GM13976 (cell line): Measurements from ENCODE around the gene NT5C2.
"Not testable (repeated sequence)": the region's sequence is repeated elsewhere in the genome, so short reads cannot be mapped to it uniquely, and the experiment has no call there.

Source experiments
- DNase-seq: peaks from one replicate; pipeline ENCODE4 v3.0.0; 2012; ENCODE audit warnings: low spot score
- in situ Hi-C: fragments of 300-500 bp; cut with MboI; formaldehyde crosslinking; loops from one replicate; pipeline ENCODE4 v1.12.0; 2022; ENCODE audit warnings: low sequenced_read_pairs, mixed read lengths, inconsistent platforms; ENCODE audit not compliant: unreplicated experiment
- TF ChIP-seq, protein P1 (sequence below): IDR thresholded peaks from 2 replicates; pipeline ENCODE4 v1.5.1; 2012; ENCODE audit warnings: borderline replicate concordance, mild to moderate bottlenecking; ENCODE audit not compliant: insufficient read depth; ENCODE audit errors: extremely low read depth, missing control alignments, control extremely low read depth

NT5C2 gene

GRCh38 chr10:103207141-103207540 lies 14.1 kb upstream of the NT5C2 start:
- no peak for DNase-seq
- in situ Hi-C loops = no loop called here
- TF ChIP-seq, protein P1, sequence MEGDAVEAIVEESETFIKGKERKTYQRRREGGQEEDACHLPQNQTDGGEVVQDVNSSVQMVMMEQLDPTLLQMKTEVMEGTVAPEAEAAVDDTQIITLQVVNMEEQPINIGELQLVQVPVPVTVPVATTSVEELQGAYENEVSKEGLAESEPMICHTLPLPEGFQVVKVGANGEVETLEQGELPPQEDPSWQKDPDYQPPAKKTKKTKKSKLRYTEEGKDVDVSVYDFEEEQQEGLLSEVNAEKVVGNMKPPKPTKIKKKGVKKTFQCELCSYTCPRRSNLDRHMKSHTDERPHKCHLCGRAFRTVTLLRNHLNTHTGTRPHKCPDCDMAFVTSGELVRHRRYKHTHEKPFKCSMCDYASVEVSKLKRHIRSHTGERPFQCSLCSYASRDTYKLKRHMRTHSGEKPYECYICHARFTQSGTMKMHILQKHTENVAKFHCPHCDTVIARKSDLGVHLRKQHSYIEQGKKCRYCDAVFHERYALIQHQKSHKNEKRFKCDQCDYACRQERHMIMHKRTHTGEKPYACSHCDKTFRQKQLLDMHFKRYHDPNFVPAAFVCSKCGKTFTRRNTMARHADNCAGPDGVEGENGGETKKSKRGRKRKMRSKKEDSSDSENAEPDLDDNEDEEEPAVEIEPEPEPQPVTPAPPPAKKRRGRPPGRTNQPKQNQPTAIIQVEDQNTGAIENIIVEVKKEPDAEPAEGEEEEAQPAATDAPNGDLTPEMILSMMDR = no peak

DNA sequence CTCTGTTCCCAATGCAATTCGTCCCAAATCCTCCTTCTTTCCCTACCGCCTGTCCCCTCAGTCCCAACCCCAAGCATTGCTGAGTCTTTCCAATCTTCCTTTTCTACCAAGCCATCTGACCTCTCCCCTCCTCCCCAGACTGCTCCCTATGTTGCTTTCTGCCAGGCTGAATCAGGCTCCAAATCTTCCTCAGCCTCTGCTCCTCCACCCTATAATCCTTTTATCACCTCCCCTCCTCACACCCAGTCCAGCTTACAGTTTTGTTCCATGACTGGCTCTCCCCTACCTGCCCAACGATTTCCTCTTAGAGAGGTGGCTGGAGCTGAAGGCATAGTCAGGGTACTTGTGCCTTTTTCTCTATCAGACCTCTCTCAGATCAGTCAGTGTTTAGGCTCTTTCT lies 13.6 kb upstream of the NT5C2 start:
- in situ Hi-C loops, DNase-seq: not testable (repeated sequence)

DNA sequence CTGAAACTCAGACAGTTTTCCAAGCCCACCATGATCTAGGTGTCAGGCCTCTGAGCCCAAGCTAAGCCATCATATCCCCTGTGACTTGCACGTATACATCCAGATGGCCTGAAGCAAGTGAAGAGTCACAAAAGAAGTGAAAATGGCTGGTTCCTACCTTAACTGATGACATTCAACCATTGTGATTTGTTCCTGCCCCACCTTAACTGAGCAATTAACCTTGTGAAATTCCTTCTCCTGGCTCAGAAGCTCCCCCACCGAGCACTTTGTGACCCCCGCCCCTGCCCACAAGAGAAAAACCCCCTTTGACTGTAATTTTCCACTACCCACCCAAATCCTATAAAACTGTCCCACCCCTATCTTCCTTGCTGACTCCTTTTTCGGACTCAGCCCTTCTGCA lies 12.3 kb upstream of the NT5C2 start:
- DNase-seq, in situ Hi-C loops: not testable (repeated sequence)

DNA sequence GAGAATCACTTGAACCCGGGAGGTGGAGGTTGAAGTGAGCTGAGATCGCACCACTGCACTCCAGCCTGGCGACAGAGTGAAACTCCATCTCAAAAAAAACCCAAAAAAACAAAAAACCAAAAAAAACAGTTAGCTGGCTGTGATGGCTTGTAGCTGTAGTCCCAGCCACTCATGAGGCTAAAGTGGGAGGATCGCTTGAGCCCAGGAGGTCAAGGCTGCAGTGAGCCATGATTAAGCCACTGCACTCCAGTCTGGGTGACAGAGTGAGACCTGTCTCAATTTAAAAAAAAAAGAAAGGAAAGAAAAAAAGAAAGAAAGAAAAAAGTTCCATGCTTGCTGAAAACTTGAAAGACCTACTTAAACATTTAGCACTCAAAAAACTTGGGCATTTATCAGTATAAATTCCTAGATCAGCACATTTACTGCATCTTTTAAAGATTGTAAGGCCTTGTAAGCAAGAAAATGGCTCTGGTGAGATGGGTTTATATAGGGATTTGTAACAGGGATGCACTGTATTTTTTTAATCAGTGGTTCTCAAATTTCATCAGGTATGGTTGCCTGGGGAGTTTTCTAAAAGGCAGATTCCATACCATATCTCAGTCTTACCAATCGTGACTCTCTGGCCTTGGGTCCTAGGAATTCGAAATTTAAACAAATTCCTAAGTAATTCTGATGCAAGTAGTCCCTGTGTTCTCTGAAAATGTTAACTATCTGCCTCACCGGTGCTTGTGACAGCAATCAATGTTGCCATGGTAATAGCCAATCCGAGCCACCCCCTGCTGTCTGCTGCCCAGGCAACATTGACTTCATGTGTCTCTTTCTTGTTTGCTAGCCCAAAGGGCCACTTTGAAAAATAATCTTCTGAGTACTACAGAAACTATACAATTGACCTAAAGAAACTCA lies 11.5 kb upstream of the NT5C2 start:
- DNase-seq = no peak
- TF ChIP-seq, protein P1 = no peak
- in situ Hi-C loops = no loop called here

GRCh38 chr10:103203466-103203865 lies 10.4 kb upstream of the NT5C2 start:
- DNase-seq = no peak
- in situ Hi-C loops = no loop called here
- TF ChIP-seq, protein P1 = no peak

GRCh38 chr10:103202319-103202718 lies 9.2 kb upstream of the NT5C2 start:
- no peak for DNase-seq
- in situ Hi-C loops = no loop called here
- TF ChIP-seq, protein P1 = no peak

DNA sequence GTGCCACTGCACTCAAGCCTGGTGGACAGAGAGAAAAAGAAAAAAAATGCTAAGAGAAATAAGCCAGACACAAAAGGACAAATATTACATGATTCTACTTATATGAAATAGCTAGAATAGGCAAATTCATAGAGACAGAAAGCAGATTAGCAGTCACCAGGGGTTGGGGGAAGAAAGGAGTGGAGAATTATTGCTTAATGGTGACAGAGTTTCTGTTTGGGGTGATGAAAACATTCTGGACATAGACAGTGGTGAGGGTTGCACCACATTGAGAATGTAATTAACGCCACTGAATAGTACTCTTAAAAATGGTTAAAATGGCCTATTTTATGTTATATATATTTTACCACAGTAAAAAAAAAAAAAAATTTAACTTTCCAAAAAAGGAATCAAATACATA lies 6.4 kb upstream of the NT5C2 start:
- in situ Hi-C loops = no loop called here
- DNase-seq = no peak
- TF ChIP-seq, protein P1 = no peak
